Adipose tissue (tissue), 3 donors: ENCODE measurements around the gene SDK2. TPM values are rescaled to one million over a fixed set of nuclear protein-coding genes. Genes with fewer than 3 reads are reported as not detected.

Experiments
- H3K27ac ChIP-seq: one replicate; pipeline ENCODE4 v1.5.1; 2013; ENCODE audit warnings: low read depth, low read length
- whole genome bisulfite sequencing, 3 donors: extraction: QIAGEN DNeasy Blood & Tissue Kit; methylation state at CpG; one replicate each; pipeline ENCODE4 v1.1.7; 2013; 5-methylcytosine and 5-hydroxymethylcytosine counted together
- polyA plus RNA-seq, 3 donors: library from polyadenylated mRNA; stranded (reverse); fragments of 200-250 nt; gene quantifications; one replicate each; pipeline ENCODE4 v1.2.3, GENCODE V29; 2013
- donor health status: healthy with polysubstance abuse.
- donor health status: Bipolar disorder and iron deficiency.
- donor health status: healthy.

The SDK2 gene
- polyA plus RNA-seq, 3 donors: 0.08 to 0.22 (median 0.15) TPM

GRCh38 chr17:73617501-73617900 lies 26.7 kb downstream of the SDK2 start:
- WGBS, 3 donors: 81 to 95% (median 92%) methylated on average over 5 of the region's 5 CpGs
- no peak overlapping the region for H3K27ac ChIP-seq

GRCh38 chr17:73616873-73617404 lies 27.3 kb downstream of the SDK2 start:
- WGBS, 3 donors: 62 to 83% (median 77%) methylated on average over 8 of the region's 8 CpGs
- H3K27ac ChIP-seq: no peak overlapping the region

GRCh38 chr17:73616120-73616872 lies 27.9 kb downstream of the SDK2 start:
- H3K27ac ChIP-seq: no peak overlapping the region
- 49 to 61% (median 56%) methylated on average over 15 of the region's 15 CpGs for WGBS, 3 donors

- WGBS, 3 donors: 61 to 86% (median 81%) methylated on average over 8 of the region's 9 CpGs
- H3K27ac ChIP-seq: no peak overlapping the region
These were observed 30.0 kb downstream of the SDK2 start for GRCh38 chr17:73614256-73614655.

- WGBS, 3 donors: 38 to 64% (median 64%) methylated on average over 23 of the region's 23 CpGs
- H3K27ac ChIP-seq: no peak overlapping the region
These were observed 30.7 kb downstream of the SDK2 start for GRCh38 chr17:73613271-73614233.

- 49 to 82% (median 82%) methylated on average over 14 of the region's 14 CpGs for WGBS, 3 donors
- no peak overlapping the region for H3K27ac ChIP-seq
These were observed 32.2 kb downstream of the SDK2 start for GRCh38 chr17:73612031-73612472.

GRCh38 chr17:73611630-73612029 lies 32.6 kb downstream of the SDK2 start:
- H3K27ac ChIP-seq: no peak overlapping the region
- WGBS, 3 donors: 73 to 88% (median 86%) methylated on average over 7 of the region's 7 CpGs

GRCh38 chr17:73610331-73610911 lies 33.8 kb downstream of the SDK2 start:
- H3K27ac ChIP-seq: no peak overlapping the region
- WGBS, 3 donors: 73 to 78% (median 75%) methylated on average over 7 of the region's 7 CpGs

- 71 to 83% (median 83%) methylated on average over 7 of the region's 7 CpGs for WGBS, 3 donors
- H3K27ac ChIP-seq: no peak overlapping the region
These were observed 34.5 kb downstream of the SDK2 start for GRCh38 chr17:73609758-73610157.

GRCh38 chr17:73609060-73609459 lies 35.2 kb downstream of the SDK2 start:
- no peak overlapping the region for H3K27ac ChIP-seq
- WGBS, 3 donors: 78 to 85% (median 83%) methylated on average over 5 of the region's 5 CpGs

- 82 to 94% (median 93%) methylated on average over 8 of the region's 8 CpGs for WGBS, 3 donors
- no peak overlapping the region for H3K27ac ChIP-seq
These were observed 38.8 kb downstream of the SDK2 start for GRCh38 chr17:73605444-73605843.

GRCh38 chr17:73604476-73604875 lies 39.8 kb downstream of the SDK2 start:
- 80 to 95% (median 92%) methylated on average over 7 of the region's 7 CpGs for WGBS, 3 donors
- H3K27ac ChIP-seq: no peak overlapping the region

- H3K27ac ChIP-seq: no peak overlapping the region
- 88 to 95% (median 91%) methylated on average over 20 of the region's 20 CpGs for WGBS, 3 donors
These were observed 40.3 kb downstream of the SDK2 start for GRCh38 chr17:73603971-73604370.

- 63 to 66% (median 63%) methylated on average over 16 of the region's 16 CpGs for WGBS, 3 donors
- no peak overlapping the region for H3K27ac ChIP-seq
These were observed 44.0 kb downstream of the SDK2 start for GRCh38 chr17:73600103-73600871.

GRCh38 chr17:73599599-73599998 lies 44.6 kb downstream of the SDK2 start:
- 54 to 77% (median 55%) methylated on average over 3 of the region's 3 CpGs for WGBS, 3 donors

GRCh38 chr17:73598212-73598611 lies 46.0 kb downstream of the SDK2 start:
- WGBS, 3 donors: 75 to 94% (median 89%) methylated on average over 13 of the region's 13 CpGs
- no peak overlapping the region for H3K27ac ChIP-seq

More at GRCh38 chr17:73599599-73599998, 44.6 kb downstream of the SDK2 start:
- H3K27ac ChIP-seq: no peak overlapping the region

GRCh38 chr17:73595931-73596330 lies 48.3 kb downstream of the SDK2 start:
- H3K27ac ChIP-seq: no peak overlapping the region
- 59 to 81% (median 75%) methylated on average over 7 of the region's 7 CpGs for WGBS, 3 donors

- 42 to 62% (median 55%) methylated on average over 6 of the region's 6 CpGs for WGBS, 3 donors
- H3K27ac ChIP-seq: no peak overlapping the region
These were observed 48.8 kb downstream of the SDK2 start for GRCh38 chr17:73595479-73595878.
